GM23338 (cell line): ENCODE data around the gene ZNF532. TPM values are rescaled to one million over a fixed set of nuclear protein-coding genes. Genes with fewer than 3 reads are reported as not detected.
A peak's percentile ranks its signal among the peaks of the same experiment; 100 is the strongest.

Experiments
- ATAC-seq: fragments of 200-7000 bp; cut with Tn5 transposase; 3 replicates; pipeline ENCODE4 v1.9.1; 2020
- DNase-seq: peaks from one replicate; pipeline ENCODE4 v3.0.0-alpha.2; 2015; ENCODE audit warnings: low spot score
- H2AFZ ChIP-seq: fragments of 200-600 bp; sonication (generic); 2 replicates; pipeline ENCODE4 v1.8.0; 2016; ENCODE audit warnings: antibody characterized with exemption, mild to moderate bottlenecking, moderate library complexity
- H3F3A ChIP-seq: fragments of 200-600 bp; sonication (generic); replicated peaks from 2 replicates; pipeline ENCODE4 v1.8.0; 2017; ENCODE audit warnings: antibody characterized with exemption, mixed run types, low read depth
- H3K27ac ChIP-seq: fragments of 200-600 bp; sonication (generic); 2 replicates; pipeline ENCODE4 v1.6.1; 2016; ENCODE audit warnings: low read depth
- H3K27me3 ChIP-seq: fragments of 200-600 bp; sonication (generic); 2 replicates; pipeline ENCODE4 v1.8.0; 2016; ENCODE audit warnings: mild to moderate bottlenecking, mixed run types, moderate library complexity; ENCODE audit not compliant: insufficient read depth
- H3K36me3 ChIP-seq: fragments of 200-600 bp; sonication (generic); 2 replicates; pipeline ENCODE4 v1.8.0; 2016; ENCODE audit warnings: mild to moderate bottlenecking; ENCODE audit not compliant: insufficient read depth
- H3K4me1 ChIP-seq: fragments of 200-600 bp; sonication (generic); 2 replicates; pipeline ENCODE4 v1.8.0; 2016; ENCODE audit warnings: mild to moderate bottlenecking, moderate library complexity; ENCODE audit not compliant: insufficient read depth
- H3K4me2 ChIP-seq: fragments of 200-600 bp; sonication (generic); 2 replicates; pipeline ENCODE4 v1.7.1; 2017; ENCODE audit warnings: mixed run types
- H3K4me3 ChIP-seq: fragments of 200-600 bp; sonication (generic); 2 replicates; pipeline ENCODE4 v1.6.1; 2016; ENCODE audit warnings: mixed run types
- H3K79me2 ChIP-seq: fragments of 200-600 bp; sonication (generic); replicated peaks from 2 replicates; pipeline ENCODE4 v1.8.0; 2017; ENCODE audit warnings: mild to moderate bottlenecking; ENCODE audit not compliant: insufficient read depth
- H3K9me2 ChIP-seq: fragments of 200-600 bp; sonication (generic); 2 replicates; pipeline ENCODE4 v1.8.0; 2017; ENCODE audit not compliant: insufficient read depth
- H4K20me1 ChIP-seq: fragments of 200-600 bp; sonication (generic); replicated peaks from 2 replicates; pipeline ENCODE4 v1.8.0; 2017; ENCODE audit warnings: mild to moderate bottlenecking; ENCODE audit not compliant: insufficient read depth
- H3K27ac Mint-ChIP-seq: 2 replicates; pipeline ENCODE4 v1.8.0; 2020; ENCODE audit warnings: inconsistent platforms, mild to moderate bottlenecking, moderate library complexity, mixed read lengths
- H3K27me3 Mint-ChIP-seq: 3 replicates; pipeline ENCODE4 v1.8.0; 2022; ENCODE audit warnings: low read depth, mild to moderate bottlenecking, moderate library complexity, mixed read lengths, inconsistent platforms; ENCODE audit not compliant: insufficient read depth, poor library complexity
- H3K36me3 Mint-ChIP-seq: 3 replicates; pipeline ENCODE4 v1.8.0; 2021; ENCODE audit warnings: low read depth, mild to moderate bottlenecking, inconsistent platforms, moderate library complexity, mixed read lengths
- H3K4me1 Mint-ChIP-seq: 3 replicates; pipeline ENCODE4 v1.8.0; 2020; ENCODE audit warnings: mild to moderate bottlenecking, inconsistent platforms, mixed read lengths
- H3K4me3 Mint-ChIP-seq: 3 replicates; pipeline ENCODE4 v1.8.0; 2021; ENCODE audit warnings: moderate library complexity, mild to moderate bottlenecking, inconsistent platforms, mixed read lengths
- H3K9me3 Mint-ChIP-seq: 3 replicates; pipeline ENCODE4 v1.8.0; 2020; ENCODE audit warnings: moderate library complexity, mild to moderate bottlenecking, inconsistent platforms, mixed read lengths
- CREB1 ChIP-seq: fragments of 250-450 bp; sonication (Bioruptor Pico); IDR thresholded peaks from 2 replicates; pipeline ENCODE4 v1.5.0; 2020; ENCODE audit warnings: low read depth, mild to moderate bottlenecking, moderate library complexity
- EZH2 ChIP-seq: fragments of 200-600 bp; sonication (generic); IDR thresholded peaks from one replicate; pipeline ENCODE4 v1.8.0; 2017; ENCODE audit warnings: antibody characterized with exemption, mild to moderate bottlenecking, low read depth; ENCODE audit not compliant: unreplicated experiment
- EZH2phosphoT487 ChIP-seq: fragments of 200-600 bp; sonication (generic); IDR thresholded peaks from one replicate; pipeline ENCODE4 v1.8.1; 2018; ENCODE audit warnings: antibody characterized with exemption; ENCODE audit not compliant: unreplicated experiment
- JUNB ChIP-seq: IDR thresholded peaks from one replicate; pipeline ENCODE4 v1.6.1; 2016; ENCODE audit warnings: antibody characterized with exemption; ENCODE audit not compliant: unreplicated experiment
- NANOG ChIP-seq: IDR thresholded peaks from 2 replicates; pipeline ENCODE4 v1.6.1; 2016; ENCODE audit warnings: antibody characterized with exemption, borderline replicate concordance
- POLR2AphosphoS5 ChIP-seq: IDR thresholded peaks from 2 replicates; pipeline ENCODE4 v1.6.1; 2016; ENCODE audit warnings: antibody characterized with exemption, low read depth
- STAT1 ChIP-seq: IDR thresholded peaks from one replicate; pipeline ENCODE4 v1.6.1; 2016; ENCODE audit warnings: antibody characterized with exemption; ENCODE audit not compliant: unreplicated experiment
- ZNF114 ChIP-seq: fragments of 250-450 bp; sonication (Bioruptor Pico); IDR thresholded peaks from 2 replicates; pipeline ENCODE4 v1.5.0; 2020; ENCODE audit warnings: mild to moderate bottlenecking, moderate library complexity
- ZNF331 ChIP-seq: fragments of 250-450 bp; sonication (Bioruptor Pico); IDR thresholded peaks from 2 replicates; pipeline ENCODE4 v1.5.0; 2020; ENCODE audit warnings: low read depth, mild to moderate bottlenecking, moderate library complexity
- polyA plus RNA-seq: library from polyadenylated mRNA; unstranded; fragments of >200 nt; fragmentation: Nextera tagmentation; extraction: Ambion mirVana; gene quantifications from 2 replicates; pipeline ENCODE4 v1.2.1, GENCODE V29; 2016
- total RNA-seq: library from RNA; depleted of rRNA; stranded (reverse); fragments of >200 nt; shearing (Covaris generic); gene quantifications from 2 replicates; pipeline ENCODE4 v1.2.3, GENCODE V29; 2014
- TF ChIP-seq, protein P1 (sequence below): fragments of 250-450 bp; sonication (Bioruptor Pico); IDR thresholded peaks from 2 replicates; pipeline ENCODE4 v1.5.0; 2020; ENCODE audit warnings: mild to moderate bottlenecking, moderate library complexity
- TF ChIP-seq, protein P2 (sequence below): IDR thresholded peaks from 2 replicates; pipeline ENCODE4 v1.6.1; 2016; ENCODE audit warnings: antibody characterized with exemption
- TF ChIP-seq, protein P3 (sequence below), 2 experiments: fragments of 200-600 bp in 1 of 2; sonication (generic) in 1 of 2; conservative IDR thresholded peaks; 2 replicates each; pipeline versions ENCODE4 v1.5.1 to v1.6.1; 2016 to 2017; ENCODE audit warnings: antibody characterized with exemption in 2 of 2, low read depth in 2 of 2, mild to moderate bottlenecking in 2 of 2, moderate library complexity in 1 of 2
- TF ChIP-seq, protein P4 (sequence below): IDR thresholded peaks from one replicate; pipeline ENCODE4 v1.6.1; 2018; ENCODE audit warnings: antibody characterized with exemption; ENCODE audit not compliant: unreplicated experiment

Gene ZNF532
- total and polyA plus RNA-seq, 2 experiments from 2014 or later: 51.5 to 225 TPM

DNA sequence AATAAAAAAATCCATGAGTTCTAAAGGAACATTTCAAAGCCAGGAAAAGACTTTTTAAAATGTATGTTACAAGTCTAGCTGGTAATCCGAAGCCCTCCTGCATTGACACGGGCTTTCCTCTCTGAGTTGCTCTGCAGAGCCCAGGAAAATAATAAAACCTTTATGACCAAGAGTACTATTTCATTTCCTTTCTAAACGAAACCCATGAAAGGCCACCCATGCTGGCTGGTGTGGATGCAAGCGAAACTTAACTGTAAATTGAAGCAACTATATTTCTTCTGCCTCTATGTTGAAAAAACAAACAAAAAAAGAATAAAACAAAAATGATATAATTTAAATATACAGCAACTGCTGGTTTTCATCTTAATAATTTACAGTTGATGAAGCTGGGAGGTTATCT is 41.3 kb upstream of the ZNF532 start:
- H3K9me2 ChIP-seq: no peaks in the 10 kb centered on the region
- H3K36me3 ChIP-seq: no peaks in the 10 kb centered on the region
- peaks cover 7% of the 10 kb centered on the region; the same call in 2 of the 3 replicates for H3K9me3 Mint-ChIP-seq
- ATAC-seq (no peak), DNase-seq (no peak)
- H3K27ac Mint-ChIP-seq: no peak overlapping the region
- H3F3A ChIP-seq: no peaks in the 10 kb centered on the region
- peaks cover 9% of the 10 kb centered on the region for H3K36me3 Mint-ChIP-seq
- H3K4me3 Mint-ChIP-seq: no peak overlapping the region
- H3K4me3 ChIP-seq: no peak overlapping the region
- H3K27me3 ChIP-seq: no peaks in the 10 kb centered on the region
- peaks cover 4% of the 10 kb centered on the region for H3K27me3 Mint-ChIP-seq
- no peaks in the 10 kb centered on the region for H3K79me2 ChIP-seq
- peak overlapping the region; percentile 6; the same call in 1 of the 2 replicates for H2AFZ ChIP-seq
- H3K4me2 ChIP-seq: no peak overlapping the region
- TF ChIP-seq, protein P1, sequence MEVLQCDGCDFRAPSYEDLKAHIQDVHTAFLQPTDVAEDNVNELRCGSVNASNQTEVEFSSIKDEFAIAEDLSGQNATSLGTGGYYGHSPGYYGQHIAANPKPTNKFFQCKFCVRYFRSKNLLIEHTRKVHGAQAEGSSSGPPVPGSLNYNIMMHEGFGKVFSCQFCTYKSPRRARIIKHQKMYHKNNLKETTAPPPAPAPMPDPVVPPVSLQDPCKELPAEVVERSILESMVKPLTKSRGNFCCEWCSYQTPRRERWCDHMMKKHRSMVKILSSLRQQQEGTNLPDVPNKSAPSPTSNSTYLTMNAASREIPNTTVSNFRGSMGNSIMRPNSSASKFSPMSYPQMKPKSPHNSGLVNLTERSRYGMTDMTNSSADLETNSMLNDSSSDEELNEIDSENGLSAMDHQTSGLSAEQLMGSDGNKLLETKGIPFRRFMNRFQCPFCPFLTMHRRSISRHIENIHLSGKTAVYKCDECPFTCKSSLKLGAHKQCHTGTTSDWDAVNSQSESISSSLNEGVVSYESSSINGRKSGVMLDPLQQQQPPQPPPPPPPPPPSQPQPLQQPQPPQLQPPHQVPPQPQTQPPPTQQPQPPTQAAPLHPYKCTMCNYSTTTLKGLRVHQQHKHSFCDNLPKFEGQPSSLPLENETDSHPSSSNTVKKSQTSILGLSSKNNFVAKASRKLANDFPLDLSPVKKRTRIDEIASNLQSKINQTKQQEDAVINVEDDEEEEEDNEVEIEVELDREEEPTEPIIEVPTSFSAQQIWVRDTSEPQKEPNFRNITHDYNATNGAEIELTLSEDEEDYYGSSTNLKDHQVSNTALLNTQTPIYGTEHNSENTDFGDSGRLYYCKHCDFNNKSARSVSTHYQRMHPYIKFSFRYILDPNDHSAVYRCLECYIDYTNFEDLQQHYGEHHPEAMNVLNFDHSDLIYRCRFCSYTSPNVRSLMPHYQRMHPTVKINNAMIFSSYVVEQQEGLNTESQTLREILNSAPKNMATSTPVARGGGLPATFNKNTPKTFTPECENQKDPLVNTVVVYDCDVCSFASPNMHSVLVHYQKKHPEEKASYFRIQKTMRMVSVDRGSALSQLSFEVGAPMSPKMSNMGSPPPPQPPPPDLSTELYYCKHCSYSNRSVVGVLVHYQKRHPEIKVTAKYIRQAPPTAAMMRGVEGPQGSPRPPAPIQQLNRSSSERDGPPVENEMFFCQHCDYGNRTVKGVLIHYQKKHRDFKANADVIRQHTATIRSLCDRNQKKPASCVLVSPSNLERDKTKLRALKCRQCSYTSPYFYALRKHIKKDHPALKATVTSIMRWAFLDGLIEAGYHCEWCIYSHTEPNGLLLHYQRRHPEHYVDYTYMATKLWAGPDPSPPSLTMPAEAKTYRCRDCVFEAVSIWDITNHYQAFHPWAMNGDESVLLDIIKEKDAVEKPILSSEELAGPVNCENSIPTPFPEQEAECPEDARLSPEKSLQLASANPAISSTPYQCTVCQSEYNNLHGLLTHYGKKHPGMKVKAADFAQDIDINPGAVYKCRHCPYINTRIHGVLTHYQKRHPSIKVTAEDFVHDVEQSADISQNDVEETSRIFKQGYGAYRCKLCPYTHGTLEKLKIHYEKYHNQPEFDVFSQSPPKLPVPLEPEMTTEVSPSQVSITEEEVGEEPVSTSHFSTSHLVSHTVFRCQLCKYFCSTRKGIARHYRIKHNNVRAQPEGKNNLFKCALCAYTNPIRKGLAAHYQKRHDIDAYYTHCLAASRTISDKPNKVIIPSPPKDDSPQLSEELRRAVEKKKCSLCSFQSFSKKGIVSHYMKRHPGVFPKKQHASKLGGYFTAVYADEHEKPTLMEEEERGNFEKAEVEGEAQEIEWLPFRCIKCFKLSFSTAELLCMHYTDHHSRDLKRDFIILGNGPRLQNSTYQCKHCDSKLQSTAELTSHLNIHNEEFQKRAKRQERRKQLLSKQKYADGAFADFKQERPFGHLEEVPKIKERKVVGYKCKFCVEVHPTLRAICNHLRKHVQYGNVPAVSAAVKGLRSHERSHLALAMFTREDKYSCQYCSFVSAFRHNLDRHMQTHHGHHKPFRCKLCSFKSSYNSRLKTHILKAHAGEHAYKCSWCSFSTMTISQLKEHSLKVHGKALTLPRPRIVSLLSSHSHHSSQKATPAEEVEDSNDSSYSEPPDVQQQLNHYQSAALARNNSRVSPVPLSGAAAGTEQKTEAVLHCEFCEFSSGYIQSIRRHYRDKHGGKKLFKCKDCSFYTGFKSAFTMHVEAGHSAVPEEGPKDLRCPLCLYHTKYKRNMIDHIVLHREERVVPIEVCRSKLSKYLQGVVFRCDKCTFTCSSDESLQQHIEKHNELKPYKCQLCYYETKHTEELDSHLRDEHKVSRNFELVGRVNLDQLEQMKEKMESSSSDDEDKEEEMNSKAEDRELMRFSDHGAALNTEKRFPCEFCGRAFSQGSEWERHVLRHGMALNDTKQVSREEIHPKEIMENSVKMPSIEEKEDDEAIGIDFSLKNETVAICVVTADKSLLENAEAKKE (CRISPR knock-in tag): no peak
- TF ChIP-seq NANOG (no peak), EZH2 (no peak), POLR2AphosphoS5 (no peak), CREB1 (CRISPR knock-in tag) (no peak), JUNB (no peak), ZNF114 (no peak), ZNF331 (CRISPR knock-in tag) (no peak), STAT1 (no peak), EZH2phosphoT487 (no peak)
- TF ChIP-seq, protein P2, sequence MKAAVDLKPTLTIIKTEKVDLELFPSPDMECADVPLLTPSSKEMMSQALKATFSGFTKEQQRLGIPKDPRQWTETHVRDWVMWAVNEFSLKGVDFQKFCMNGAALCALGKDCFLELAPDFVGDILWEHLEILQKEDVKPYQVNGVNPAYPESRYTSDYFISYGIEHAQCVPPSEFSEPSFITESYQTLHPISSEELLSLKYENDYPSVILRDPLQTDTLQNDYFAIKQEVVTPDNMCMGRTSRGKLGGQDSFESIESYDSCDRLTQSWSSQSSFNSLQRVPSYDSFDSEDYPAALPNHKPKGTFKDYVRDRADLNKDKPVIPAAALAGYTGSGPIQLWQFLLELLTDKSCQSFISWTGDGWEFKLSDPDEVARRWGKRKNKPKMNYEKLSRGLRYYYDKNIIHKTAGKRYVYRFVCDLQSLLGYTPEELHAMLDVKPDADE: no peak
- TF ChIP-seq, protein P3, sequence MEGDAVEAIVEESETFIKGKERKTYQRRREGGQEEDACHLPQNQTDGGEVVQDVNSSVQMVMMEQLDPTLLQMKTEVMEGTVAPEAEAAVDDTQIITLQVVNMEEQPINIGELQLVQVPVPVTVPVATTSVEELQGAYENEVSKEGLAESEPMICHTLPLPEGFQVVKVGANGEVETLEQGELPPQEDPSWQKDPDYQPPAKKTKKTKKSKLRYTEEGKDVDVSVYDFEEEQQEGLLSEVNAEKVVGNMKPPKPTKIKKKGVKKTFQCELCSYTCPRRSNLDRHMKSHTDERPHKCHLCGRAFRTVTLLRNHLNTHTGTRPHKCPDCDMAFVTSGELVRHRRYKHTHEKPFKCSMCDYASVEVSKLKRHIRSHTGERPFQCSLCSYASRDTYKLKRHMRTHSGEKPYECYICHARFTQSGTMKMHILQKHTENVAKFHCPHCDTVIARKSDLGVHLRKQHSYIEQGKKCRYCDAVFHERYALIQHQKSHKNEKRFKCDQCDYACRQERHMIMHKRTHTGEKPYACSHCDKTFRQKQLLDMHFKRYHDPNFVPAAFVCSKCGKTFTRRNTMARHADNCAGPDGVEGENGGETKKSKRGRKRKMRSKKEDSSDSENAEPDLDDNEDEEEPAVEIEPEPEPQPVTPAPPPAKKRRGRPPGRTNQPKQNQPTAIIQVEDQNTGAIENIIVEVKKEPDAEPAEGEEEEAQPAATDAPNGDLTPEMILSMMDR (conservative IDR thresholded peaks at IDR 0.05; ENCODE audit: low read depth in 2 of 2): no peak
- TF ChIP-seq, protein P4, sequence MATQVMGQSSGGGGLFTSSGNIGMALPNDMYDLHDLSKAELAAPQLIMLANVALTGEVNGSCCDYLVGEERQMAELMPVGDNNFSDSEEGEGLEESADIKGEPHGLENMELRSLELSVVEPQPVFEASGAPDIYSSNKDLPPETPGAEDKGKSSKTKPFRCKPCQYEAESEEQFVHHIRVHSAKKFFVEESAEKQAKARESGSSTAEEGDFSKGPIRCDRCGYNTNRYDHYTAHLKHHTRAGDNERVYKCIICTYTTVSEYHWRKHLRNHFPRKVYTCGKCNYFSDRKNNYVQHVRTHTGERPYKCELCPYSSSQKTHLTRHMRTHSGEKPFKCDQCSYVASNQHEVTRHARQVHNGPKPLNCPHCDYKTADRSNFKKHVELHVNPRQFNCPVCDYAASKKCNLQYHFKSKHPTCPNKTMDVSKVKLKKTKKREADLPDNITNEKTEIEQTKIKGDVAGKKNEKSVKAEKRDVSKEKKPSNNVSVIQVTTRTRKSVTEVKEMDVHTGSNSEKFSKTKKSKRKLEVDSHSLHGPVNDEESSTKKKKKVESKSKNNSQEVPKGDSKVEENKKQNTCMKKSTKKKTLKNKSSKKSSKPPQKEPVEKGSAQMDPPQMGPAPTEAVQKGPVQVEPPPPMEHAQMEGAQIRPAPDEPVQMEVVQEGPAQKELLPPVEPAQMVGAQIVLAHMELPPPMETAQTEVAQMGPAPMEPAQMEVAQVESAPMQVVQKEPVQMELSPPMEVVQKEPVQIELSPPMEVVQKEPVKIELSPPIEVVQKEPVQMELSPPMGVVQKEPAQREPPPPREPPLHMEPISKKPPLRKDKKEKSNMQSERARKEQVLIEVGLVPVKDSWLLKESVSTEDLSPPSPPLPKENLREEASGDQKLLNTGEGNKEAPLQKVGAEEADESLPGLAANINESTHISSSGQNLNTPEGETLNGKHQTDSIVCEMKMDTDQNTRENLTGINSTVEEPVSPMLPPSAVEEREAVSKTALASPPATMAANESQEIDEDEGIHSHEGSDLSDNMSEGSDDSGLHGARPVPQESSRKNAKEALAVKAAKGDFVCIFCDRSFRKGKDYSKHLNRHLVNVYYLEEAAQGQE: no peak
- H3K27ac ChIP-seq: no peak overlapping the region
- H3K4me1 Mint-ChIP-seq: peaks cover 15% of the 10 kb centered on the region
- H3K4me1 ChIP-seq: peaks cover 10% of the 10 kb centered on the region; the same call in 1 of the 2 replicates
- H4K20me1 ChIP-seq: no peaks in the 10 kb centered on the region
